ENCODE results near the gene ABCG5.

The ABCG5 gene

DNA sequence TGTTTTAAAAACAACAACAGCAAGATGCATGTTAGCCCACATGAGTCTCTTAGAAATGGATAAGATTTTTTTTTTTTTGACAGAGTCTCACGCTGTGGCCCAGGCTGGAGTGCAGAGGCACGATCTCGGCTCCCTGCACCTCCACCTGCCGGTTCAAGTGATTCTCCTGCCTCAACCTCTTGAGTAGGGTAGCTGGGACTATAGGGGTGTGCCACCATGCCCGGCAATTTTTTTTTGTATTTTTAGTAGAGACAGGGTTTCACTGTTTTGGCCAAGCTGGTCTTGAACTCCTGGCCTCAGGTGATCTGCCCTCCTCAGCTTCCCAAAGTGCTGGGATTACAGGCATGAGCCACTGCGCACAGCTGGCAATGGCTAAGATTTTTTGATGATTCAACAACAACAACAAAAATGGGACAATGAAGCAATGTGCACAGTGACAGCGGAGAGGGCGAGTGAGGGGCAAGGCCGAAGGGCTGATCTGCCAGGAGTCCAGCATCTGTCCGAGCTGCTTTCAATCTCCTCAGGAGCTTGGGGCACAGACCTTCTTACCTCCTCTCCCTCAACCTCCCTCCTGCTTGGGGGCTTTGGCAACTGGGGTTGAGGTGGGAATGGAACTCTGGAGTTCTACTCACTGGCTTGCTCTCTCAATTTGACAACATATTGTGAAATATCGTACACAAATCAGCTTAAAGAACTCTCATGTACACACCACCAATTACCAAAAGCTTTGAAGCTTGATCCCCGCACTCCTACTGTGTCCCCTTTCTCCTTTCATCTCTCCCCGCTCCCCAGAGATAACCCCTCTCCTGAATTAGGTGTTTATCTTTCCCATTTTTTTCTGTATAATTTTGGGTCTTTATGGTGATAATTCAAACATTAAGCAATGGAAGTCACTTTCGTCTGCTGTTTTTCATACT is 3.6 kb upstream of the ABCG5 start:
- no peak for FAIRE-seq

DNA sequence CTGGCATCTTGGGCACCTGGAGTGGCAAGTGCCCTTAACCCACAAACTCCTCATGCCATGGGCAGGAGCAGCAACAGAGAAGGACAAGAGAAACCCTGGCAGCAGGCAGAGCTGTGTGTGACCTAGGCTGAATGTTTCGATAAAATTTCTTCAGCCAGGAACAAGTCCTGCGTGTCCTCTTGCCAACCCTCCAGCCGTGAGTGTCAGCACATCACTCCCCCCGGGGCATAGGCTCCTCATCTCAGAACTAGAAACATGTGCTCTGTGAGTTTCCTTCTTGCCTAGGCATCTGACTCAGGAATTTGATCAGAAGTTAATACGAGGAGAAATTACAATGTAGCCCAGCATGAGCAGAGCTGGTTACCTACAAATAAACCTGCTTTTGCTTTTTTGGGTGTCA is 2.3 kb upstream of the ABCG5 start:
- FAIRE-seq, result no peak

DNA sequence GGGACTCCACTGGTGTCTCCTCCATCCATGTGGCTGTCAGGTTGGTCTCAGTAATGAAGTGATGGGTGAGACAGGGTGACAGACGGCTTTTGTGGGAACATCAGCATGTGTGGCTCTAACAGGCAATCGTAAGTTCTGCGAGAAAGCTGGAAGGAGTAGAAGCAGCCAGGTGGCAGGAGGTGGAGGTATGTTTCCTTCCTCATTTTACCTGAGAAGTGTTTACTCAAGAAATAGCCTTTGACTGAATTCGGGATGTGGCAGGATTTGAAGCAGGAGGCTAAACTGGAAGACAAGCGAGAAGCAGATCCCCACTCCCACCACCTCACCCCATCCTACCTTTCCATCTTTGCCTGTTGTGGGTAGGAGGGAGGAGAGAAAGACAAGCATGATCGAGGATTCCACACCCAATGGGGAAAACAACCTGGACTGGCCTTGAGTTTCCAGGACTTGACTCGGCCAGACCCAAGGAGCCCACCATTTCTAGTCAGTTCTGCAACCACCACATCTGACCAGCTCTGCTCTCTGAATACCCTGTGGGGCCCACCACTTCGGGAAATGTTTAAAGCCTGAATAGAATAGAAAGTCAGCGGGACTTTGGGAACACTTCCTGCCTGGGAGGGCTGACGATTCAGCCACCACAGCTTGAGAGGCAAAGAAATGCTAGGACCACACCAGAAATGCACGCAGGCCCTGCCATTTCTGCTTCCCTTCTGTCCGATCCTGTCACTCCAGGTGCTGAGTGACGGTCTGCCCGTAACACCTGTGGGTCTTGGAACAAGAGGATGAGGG is 1.3 kb upstream of the ABCG5 start:
- no peak for FAIRE-seq

DNA sequence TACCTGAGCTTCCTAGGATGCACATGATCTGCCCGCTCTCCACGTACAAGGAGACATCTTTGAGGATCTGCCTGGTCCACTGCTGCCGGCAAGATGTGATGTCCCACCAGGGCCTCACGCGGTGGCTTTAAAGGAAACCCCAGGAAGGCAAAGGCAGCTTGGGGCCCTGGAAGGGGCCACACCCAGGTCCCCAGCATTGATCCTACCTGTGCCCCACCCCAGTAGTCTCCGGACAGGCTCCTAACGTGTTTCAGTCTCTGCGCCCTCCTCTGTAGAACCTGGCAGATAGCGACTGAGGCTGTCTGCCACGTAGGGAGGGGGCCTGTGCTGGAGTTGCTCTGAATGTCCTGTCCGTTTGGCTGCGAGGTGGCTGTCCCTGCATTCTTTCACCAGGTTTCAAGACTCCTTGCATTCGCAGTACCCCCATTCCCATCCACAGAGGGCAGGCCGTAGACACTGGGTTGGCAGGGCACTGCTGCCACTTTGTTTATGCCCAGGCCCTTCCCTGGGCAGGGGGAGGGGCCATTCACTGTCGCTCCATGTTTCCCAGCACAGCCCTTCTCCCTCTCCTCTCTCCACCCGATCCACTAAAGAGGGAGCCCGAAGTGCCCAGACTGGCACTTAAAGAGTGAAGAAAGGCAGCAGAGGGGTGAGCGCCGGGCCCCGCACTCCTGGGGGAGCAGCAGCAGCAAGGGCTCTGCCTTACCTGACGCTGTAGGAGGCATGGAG is 644 bp downstream of the ABCG5 start:
- no peak for FAIRE-seq

DNA sequence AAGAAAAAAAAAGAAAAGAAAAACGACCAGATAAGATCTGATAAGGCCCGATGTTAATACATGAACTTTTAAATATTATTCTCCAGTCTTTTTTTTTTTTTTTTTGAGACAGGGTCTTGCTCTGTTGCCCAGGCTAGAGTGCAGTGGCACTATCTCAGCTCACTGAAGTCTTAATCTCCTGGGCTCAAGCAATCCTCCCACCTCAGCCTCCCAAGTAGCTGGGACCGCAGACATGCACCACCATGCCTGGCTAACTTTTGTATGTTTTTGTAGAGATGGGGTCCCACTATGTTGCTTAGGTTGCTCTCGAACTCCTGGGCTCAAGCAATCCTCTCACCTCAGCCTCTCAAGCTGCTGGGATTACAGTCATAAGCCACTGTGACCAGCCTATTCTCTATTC is 1.6 kb downstream of the ABCG5 start:
- no peak for FAIRE-seq

DNA sequence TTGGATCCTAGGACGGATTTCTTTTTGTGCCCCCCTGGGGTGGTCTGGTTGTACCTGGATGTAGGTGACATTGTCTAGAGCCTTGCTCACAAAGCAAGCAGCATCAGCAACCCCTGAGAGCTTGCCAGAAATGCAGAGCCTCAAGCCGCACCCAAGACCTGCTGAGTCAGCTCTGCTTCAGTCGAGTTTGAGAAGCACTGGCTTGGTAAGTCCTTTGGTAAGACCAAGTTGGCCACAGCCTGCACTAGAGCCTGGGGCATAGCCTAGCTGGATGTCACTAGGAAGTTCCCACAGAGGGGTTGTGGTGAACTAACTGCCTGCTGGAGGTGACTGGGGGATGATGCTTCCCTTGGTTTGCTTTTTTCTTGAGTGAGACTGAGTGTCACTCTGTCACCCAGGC is 6.2 kb downstream of the ABCG5 start:
- no peak for FAIRE-seq

DNA sequence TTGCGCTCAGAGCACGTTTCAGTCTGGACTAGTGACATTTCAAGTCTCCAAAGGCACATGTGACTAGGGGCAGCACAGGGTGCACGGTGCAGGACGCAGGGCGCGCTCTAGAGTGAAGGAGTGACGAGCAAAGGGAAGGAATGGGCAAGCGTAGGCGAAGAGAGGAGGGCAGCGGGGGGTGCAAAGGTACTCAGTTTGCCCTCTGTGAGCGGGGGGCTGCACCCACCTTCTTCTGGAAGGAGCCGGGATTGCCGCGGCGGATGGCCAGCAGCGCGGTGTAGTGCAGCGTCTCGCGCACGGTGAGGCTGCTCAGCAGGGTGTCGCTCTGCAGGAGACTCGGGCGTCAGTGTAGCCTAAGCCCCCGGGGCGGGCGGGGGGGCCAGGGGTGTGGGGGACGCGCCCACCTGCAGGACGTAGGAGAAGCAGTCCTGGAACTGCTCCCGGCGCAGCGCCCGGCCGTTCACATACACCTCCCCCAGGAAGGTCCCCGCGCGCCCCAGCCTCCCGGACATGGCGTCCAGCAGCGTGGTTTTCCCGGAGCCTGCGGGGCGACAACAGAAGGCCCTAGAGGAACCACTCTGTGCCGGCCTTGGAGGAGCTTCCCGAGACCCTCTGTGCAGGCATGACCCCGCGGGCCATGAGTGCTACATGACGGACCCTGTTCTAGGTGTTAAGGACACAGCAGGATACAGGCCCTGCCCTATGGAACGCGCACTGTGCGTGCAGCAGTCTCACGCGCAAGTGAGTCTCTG is 6.9 kb downstream of the ABCG5 start:
- no peak for FAIRE-seq

DNA sequence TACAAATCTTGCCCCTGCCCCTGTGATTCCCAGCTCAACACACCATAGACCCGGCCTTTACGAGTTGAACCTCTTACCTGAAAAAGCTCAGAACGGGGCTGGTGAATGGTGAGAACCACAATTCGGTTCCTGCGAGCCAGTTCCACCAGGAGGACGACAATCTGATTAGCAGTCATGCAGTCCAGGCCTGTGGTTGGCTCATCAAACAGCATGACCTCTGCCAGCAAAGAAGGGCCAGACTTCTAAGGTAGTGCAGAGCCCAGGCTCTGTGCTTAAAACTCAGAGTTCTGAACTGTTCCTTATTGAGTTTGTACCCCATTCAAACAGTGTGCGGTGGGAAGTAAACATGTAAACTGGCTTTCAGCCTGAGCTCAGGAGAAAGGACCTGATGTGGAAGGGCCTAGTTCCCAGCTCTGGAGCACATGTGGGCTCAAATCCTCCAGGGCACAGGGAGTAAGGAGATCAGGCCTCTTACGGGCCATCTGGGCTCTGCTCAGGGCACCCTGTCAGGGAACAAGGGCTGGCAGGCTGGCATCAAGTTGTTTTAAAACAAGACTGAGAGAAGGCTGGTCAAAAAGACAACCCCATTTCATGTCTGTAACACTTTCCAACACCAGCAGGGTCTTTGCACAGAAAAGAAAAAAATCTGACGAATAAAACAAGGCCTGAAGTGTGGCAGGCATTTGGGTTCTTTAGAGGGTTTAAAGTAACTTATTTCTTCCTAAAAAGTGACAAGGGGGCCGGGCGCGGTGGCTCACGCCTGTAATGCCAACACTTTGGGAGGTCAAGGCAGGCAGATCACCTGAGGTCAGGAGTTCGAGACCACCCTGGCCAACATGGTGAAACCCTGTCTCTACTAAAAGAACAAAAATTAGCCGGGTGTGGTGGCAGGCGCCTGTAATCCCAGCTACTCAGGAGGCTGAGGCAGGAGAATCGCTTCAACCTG is 12.1 kb downstream of the ABCG5 start:
- FAIRE-seq, result no peak

DNA sequence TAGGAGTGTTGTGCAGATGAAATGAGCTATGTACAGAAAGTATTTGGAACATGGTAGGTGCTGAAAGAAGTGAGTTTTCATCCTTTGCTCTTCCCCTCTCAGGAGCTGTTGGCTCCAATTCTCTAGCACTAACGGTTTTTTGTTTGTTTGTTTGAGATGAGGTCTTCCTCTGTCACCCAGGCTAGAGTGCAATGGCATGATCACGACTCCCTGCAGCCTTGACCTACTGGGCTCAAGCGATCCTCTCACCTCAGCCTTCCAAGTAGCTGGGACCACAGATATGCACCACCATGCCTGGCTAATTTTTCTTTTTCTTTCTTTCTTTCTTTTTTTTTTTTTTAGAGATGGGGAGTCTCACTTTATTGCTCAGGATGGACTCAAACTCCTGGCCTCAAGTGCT is 12.8 kb downstream of the ABCG5 start:
- FAIRE-seq, result no peak

DNA sequence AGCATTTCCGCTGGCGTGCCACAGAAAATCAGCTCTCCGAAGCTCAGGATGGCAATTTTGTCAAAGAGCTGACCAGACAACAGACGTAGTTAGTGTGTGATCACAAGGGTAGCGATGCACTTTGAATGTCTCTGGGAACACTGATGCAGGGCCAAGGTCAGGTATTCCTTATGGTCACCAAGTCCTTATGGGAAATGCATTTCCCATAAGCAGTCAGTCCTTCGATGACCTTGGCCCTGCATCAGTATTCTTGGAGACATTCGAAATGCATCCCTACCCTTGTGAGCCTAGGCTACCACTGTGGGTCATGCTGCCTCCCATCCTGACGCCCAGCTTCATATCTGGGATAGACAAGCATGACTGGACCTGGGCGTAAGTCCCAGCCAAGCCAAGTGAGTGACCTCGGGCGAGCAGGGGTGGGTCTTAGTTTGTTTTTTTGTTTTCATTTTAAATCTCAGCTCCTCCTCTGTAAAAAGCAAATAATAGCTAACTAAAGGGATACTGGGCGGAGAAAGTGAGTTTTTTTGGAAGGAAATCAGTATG is 13.6 kb downstream of the ABCG5 start:
- FAIRE-seq, result no peak

DNA sequence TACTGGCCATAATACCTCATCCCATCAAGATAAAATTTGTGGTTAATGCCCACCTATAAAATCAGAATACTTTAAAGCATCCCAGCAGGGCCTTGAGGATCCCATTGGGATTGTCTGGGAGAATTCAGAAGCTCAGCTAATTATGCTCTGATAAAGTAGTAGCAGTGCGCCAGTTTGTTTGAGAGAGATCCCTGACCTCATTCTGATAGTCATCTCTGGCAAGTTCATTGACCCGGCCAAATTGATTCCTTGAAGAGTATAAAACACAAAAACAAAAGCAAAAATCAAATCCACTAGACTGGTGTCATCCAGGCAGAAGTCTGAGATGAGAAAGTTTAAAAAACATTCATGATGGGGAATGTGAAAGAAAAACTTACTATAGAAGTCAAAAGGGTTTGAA is 14.1 kb downstream of the ABCG5 start:
- no peak for FAIRE-seq

DNA sequence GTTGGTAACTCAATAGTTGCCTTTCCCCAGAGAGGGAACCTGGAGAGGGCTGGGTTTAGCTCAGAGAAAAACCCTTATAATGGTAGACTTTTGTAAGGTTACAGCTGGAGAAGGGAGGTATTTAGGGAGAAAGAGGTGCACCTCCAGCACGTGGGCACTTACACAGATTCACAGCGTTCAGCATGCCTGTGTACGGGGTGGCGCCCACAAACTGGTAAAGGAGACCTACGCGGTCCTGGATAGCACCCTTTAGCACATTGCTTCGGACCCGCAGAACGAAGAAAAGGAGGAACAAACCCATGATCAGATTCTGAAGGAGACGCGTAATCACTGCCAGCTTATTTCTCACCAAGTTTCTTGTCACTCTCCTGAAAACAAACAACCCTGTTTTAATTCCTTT is 14.9 kb downstream of the ABCG5 start:
- no peak for FAIRE-seq

DNA sequence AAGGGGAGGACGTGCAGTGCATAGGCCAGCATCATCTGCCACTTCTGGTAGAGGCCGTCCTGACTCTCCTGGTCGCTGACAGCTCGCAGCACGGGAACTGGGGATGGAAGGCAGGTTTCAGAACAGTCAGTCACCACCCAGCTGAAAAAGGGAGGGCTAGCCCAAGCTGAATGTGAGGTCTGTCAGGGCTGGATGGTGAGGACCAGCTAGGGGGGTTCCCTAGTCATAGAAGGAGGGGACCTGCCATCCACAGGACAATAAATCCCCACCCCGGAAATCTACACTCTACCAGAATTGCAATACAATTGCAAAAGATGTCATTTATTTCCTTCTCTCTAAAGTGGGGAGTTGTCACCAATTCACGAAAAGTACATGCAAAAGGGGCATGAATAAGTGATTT is 15.8 kb downstream of the ABCG5 start:
- FAIRE-seq, result no peak

DNA sequence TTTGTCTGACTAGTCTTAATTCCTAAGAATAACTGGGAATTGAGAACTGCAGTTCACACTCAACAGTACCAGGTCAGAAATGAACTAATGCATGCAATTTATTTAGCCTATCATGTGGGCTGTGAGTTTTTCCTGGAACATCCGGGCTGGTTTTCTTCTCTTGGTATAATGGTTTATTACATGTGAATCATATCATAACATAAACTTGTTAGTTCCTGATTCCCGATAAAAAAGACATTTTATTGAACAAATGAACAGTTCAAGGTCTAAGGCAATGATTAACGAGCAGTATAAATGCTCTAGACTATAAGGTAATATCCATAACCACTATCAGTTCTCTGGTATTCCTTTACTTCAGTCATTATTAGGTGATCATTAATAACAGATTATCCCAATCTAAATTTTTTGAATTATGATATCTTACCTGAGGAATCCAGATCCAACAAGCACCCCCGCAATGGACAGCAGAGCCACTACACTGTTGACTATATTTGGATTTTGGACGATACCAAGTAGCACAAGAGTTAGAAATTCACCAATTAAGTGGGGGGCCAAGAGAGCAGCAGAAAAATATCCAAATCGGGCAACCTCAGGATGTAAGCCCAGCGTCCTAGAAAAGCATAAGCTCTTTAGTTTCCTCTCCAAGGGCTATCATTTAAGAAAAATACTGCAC is 19.0 kb downstream of the ABCG5 start:
- no peak for FAIRE-seq

DNA sequence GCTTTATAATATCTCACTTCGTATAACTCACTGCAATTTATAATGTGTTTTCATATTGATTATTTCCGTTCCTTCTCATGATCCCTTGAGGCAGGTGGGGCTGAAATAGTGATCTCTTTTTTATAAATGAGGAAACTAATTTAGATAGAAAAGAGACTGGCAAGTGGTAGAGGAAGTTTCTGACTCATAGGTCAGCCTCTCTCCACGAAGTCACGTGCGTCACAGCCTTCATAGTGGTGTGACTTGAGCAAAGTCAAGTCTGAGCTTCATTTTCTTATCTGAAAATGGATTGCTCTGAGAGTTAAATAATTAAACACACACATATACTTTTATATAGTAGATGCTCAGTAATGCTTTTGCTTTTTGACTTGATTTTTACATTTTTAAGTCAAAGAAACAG is 19.9 kb downstream of the ABCG5 start:
- no peak for FAIRE-seq

DNA sequence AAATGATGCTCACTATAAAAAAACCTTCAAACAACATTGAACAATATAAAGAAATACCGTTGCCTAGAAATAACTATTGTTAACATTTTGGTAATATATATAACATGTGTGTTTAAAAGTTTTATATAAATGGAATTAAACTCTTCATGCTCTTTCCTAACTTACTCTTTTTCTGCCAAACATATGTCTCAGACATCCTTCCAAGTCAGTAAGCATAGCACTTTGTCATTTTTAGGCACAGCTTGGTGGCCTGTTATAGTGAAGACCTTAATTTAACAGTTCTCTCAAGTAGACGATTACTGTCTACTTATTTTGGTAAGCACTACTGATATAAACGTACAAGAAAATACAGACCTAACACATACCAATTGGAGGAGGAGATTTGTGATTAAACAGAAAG is 23.9 kb downstream of the ABCG5 start:
- no peak for FAIRE-seq

DNA sequence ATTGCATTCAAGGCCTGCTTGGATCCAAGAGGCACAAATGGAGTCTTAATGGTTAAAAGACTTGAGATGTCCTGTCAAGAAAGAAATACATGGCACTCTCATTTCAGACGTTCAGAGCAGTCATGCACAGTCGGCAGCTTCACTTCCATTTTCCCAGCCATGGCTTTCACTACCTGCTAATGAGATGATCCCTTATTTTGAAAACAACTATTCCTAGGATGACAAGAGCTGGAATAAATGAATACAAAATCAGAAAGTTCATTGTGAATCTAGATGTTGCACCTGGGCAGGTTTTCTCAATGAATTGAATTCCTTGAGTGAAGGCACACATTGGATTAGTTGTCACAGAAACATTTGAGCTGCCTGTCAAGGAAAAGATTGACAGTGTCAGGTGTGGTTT is 25.7 kb downstream of the ABCG5 start:
- FAIRE-seq, result no peak

DNA sequence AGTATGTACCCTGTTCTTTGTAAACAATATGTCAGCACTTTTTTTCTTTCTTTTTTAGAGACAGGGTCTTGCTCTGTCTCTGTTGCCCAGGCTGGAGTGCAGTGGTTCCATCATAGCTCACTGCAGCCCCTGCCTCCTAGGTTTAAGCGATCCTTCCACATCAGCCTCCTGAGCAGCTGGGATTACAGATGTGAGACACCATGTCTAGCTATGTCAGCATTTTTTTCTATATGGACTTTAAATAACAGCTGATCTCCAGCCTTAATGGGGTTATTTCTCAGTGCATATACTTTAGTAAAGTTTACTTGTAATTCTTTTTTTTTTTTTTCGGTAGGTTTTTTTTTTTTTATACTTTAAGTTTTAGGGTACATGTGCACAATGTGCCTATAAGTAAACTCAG is 26.6 kb downstream of the ABCG5 start:
- no peak for FAIRE-seq

DNA sequence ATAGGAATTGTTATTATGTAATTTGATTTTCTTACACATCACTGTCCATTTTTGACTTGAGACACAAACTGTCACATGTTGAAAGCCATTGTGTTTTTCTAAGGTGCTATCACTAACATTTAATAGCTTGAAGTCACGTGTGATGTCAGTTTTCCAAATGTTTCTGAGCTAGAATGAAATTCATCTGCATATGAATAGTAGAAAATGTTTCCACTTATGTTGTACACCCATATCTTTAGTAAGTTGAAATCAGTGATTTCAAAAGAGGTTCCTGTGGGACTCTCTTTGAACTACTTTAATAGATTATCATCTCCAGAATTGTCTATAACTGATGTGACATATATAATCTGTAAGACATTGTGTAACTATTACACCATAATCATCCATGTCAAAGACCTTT is 27.8 kb downstream of the ABCG5 start:
- no peak for FAIRE-seq

DNA sequence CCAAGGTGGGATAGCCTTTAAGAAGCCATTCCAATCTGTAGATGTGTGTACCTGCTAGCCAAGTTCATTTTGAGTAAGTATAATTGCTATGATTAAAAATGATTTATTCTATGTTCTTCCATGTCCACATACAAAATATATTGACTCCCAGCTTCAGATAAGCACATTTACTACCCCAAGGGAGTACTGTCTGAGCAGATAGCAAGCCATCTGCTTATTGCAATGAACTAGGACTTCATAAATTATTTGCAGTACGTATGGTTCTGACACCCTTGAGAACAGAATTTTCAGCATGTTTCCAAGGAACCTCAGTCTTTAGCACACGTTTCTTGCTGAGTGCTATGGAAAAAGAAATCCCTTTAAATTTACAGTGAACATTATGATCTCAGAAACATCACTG is 28.2 kb downstream of the ABCG5 start:
- FAIRE-seq, result no peak

DNA sequence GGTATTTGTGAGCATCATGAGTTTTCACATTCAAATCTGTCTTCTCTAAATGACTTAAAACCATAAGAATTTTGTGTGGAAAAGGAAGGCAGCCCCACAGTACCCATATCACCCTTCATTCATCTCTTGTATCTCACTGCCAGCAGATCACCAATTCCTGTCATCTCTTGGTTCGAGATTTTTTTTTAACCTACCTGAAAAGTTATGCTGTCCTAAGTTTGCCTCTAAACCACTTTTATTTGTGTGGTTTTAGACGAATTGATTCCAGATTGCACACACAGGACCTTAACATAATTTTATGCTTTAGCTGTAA is 32.0 kb downstream of the ABCG5 start:
- no peak for FAIRE-seq
